Type B pancreatic cell (in vitro differentiated cells): ENCODE measurements around the gene SEC14L6. TPM values are rescaled to one million over a fixed set of nuclear protein-coding genes. Genes with fewer than 3 reads are reported as not detected.
A peak's percentile ranks its signal among the peaks of the same experiment; 100 is the strongest.

Experiments
- DNase-seq: peaks from one replicate; pipeline ENCODE4 v3.0.0; 2021; ENCODE audit warnings: mixed read lengths; ENCODE audit not compliant: unreplicated experiment; ENCODE audit errors: extremely low spot score
- H3K27ac Mint-ChIP-seq: 2 replicates; pipeline ENCODE4 v1.8.0; 2021; ENCODE audit warnings: mild to moderate bottlenecking, mixed read lengths
- H3K27me3 Mint-ChIP-seq: 2 replicates; pipeline ENCODE4 v1.8.0; 2021; ENCODE audit warnings: mixed read lengths
- H3K36me3 Mint-ChIP-seq: 2 replicates; pipeline ENCODE4 v1.8.0; 2021; ENCODE audit warnings: mixed read lengths
- H3K4me1 Mint-ChIP-seq: one replicate; pipeline ENCODE4 v1.8.0; 2021; ENCODE audit warnings: mixed read lengths; ENCODE audit not compliant: unreplicated experiment
- H3K4me3 Mint-ChIP-seq: 2 replicates; pipeline ENCODE4 v1.8.0; 2021; ENCODE audit warnings: mild to moderate bottlenecking, mixed read lengths
- H3K9me3 Mint-ChIP-seq: 2 replicates; pipeline ENCODE4 v1.8.0; 2021; ENCODE audit warnings: mixed read lengths
- total RNA-seq: library from RNA; stranded (reverse); gene quantifications from 2 replicates; pipeline ENCODE4 v1.2.1, GENCODE V29; 2021; ENCODE audit warnings: low replicate concordance
- TF ChIP-seq, protein P1 (sequence below): fragments of 200-600 bp; sonication (generic); conservative IDR thresholded peaks from 2 replicates; pipeline ENCODE4 v1.5.0; 2021; ENCODE audit warnings: antibody characterized with exemption, mild to moderate bottlenecking

The SEC14L6 gene
- total RNA-seq, 1 donor from 2014 or later, result 1.5 TPM

DNA sequence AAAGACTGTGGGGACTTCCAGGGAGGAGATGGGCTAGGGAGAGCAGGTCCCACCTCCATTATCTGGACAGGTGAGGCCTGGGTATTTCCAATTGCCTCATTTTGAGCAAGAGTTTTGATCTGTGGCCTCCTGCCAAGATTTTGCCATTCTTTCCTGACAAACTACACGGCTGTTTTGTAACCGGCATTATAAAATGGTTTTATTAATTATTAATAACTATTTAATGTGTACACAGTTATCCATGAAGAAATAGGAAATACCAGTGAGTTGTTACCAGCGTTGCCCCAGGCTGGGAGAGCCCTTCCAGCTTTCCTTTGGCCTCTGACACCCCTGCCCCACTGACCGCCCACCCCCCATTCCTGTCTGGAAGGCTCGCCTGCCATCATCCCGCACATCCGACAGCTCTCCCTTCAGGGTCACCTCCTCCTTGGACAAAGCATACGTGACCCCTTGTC lies 59.9 kb downstream of the SEC14L6 start:
- no peaks in the 10 kb centered on the region for H3K36me3 Mint-ChIP-seq

DNA sequence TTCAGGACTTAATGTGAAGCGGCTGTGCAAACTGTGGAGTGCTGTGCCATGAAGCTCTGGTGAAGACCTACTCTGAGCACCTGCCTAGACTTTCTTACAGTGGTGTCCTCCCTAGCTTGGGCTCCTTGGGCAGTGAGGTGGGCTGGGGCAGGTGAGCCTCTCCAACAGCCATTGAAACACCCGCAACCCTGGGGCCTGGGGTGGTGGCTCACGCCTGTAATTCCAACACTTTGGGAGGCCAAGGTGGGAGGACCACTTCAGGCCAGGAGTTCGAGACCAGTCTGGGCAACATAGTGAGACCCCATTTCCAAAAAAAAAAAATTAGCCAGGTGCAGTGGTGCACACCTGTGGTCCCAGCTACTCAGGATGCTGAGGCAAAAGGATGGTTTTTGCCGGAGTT lies 60.4 kb downstream of the SEC14L6 start:
- Mint-ChIP-seq H3K27ac (no peak overlapping the region), H3K4me3 (no peak overlapping the region), H3K27me3 (peaks cover 15% of the 10 kb centered on the region), H3K9me3 (no peaks in the 10 kb centered on the region), H3K4me1 (no peaks in the 10 kb centered on the region), H3K36me3 (no peaks in the 10 kb centered on the region)
- DNase-seq, result no peak
- TF ChIP-seq, protein P1, sequence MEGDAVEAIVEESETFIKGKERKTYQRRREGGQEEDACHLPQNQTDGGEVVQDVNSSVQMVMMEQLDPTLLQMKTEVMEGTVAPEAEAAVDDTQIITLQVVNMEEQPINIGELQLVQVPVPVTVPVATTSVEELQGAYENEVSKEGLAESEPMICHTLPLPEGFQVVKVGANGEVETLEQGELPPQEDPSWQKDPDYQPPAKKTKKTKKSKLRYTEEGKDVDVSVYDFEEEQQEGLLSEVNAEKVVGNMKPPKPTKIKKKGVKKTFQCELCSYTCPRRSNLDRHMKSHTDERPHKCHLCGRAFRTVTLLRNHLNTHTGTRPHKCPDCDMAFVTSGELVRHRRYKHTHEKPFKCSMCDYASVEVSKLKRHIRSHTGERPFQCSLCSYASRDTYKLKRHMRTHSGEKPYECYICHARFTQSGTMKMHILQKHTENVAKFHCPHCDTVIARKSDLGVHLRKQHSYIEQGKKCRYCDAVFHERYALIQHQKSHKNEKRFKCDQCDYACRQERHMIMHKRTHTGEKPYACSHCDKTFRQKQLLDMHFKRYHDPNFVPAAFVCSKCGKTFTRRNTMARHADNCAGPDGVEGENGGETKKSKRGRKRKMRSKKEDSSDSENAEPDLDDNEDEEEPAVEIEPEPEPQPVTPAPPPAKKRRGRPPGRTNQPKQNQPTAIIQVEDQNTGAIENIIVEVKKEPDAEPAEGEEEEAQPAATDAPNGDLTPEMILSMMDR, result no peak

More for the DNA sequence above, 59.9 kb downstream of the SEC14L6 start:
- no peaks in the 10 kb centered on the region for H3K4me1 Mint-ChIP-seq
- no peak for DNase-seq
- no peaks in the 10 kb centered on the region for H3K9me3 Mint-ChIP-seq
- H3K27me3 Mint-ChIP-seq, result peaks cover 15% of the 10 kb centered on the region
- no peak overlapping the region for H3K27ac Mint-ChIP-seq
- H3K4me3 Mint-ChIP-seq, result no peak overlapping the region
- TF ChIP-seq, protein P1, result no peak

DNA sequence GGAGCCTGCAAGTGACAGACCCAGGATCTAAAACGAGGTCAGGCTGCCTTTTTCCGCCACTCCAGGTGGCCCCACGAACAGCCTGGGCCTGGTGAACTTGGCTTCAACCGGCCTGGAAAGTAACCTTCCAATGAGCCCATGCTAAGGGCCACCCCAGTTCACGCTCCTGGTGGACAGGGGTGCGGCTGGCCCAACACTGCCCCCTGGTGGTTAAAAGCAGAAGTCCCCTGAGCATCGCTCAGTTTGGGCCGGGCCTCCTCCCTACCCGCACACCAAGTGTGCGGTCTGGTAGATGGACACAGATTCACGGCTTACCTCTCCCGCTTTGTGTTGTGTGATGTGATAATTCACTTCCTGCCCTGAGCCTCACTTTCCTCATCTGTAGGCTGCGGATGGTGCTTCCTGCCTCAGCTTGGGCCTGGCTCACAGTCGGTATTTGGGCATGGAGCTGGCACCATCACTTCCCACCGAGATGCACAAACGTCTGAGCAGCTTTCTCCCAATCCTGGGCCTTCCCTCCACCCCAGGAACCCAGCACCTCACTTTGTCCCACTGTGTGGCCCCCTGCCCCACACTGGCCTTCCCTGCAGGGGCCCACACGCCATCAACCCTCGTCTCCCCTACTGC lies 61.1 kb downstream of the SEC14L6 start:
- TF ChIP-seq, protein P1, result peak; percentile 96
- no peaks in the 10 kb centered on the region for H3K9me3 Mint-ChIP-seq
- peak; percentile 74 for DNase-seq
- no peak overlapping the region for H3K27ac Mint-ChIP-seq
- H3K4me1 Mint-ChIP-seq, result no peaks in the 10 kb centered on the region
- H3K27me3 Mint-ChIP-seq, result peaks cover 9% of the 10 kb centered on the region
- no peaks in the 10 kb centered on the region for H3K36me3 Mint-ChIP-seq
- H3K4me3 Mint-ChIP-seq, result no peak overlapping the region

DNA sequence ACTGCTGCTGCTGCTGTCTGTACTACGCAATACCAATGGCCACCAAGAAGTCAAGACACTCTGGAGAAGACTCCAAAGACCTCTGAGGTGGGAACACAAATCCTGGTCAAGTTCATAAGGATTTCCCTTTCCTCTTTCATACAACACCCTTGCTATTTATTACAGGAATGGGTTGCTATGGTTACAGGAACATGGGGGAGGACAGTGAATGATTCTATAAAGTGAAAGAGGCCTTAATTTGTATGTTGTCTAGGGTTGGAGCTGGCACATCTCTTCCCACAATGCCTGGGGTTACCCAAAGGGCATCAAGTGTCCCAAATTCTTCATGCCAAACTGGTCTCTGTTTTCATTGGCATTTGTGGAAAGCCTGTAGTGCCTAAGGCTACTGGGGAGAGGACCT lies 63.4 kb downstream of the SEC14L6 start:
- Mint-ChIP-seq H3K4me3 (no peak overlapping the region), H3K9me3 (no peaks in the 10 kb centered on the region), H3K27me3 (peaks cover 7% of the 10 kb centered on the region), H3K4me1 (no peaks in the 10 kb centered on the region), H3K27ac (no peak overlapping the region), H3K36me3 (no peaks in the 10 kb centered on the region)
- TF ChIP-seq, protein P1, result no peak
- no peak for DNase-seq

DNA sequence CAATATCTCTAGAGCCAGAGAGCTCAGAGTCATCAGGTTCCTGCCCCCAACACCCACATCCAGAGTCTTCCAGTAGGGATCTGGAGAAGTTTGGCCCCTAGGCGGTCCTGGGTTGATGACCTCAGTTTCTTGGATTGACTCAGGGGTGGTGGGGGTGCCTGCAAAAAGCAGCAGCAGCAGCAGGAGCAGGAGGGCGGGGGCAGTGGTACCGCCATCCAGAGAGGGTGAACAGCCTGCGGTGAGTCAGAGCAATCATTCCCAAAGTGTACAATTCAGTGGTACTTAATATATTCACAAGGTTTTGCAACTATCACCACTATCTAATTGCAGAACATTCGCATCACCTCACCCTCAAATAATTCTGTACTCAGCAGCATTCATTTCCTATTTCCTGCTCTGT lies 64.8 kb downstream of the SEC14L6 start:
- TF ChIP-seq, protein P1, result no peak
- no peak for DNase-seq
- H3K4me3 Mint-ChIP-seq, result no peak overlapping the region
- no peak overlapping the region for H3K27ac Mint-ChIP-seq
- peaks cover 7% of the 10 kb centered on the region for H3K27me3 Mint-ChIP-seq
- no peaks in the 10 kb centered on the region for H3K36me3 Mint-ChIP-seq
- no peaks in the 10 kb centered on the region for H3K4me1 Mint-ChIP-seq
- H3K9me3 Mint-ChIP-seq, result no peaks in the 10 kb centered on the region
